ENCODE results near the gene PDE4B.

Gene PDE4B

DNA sequence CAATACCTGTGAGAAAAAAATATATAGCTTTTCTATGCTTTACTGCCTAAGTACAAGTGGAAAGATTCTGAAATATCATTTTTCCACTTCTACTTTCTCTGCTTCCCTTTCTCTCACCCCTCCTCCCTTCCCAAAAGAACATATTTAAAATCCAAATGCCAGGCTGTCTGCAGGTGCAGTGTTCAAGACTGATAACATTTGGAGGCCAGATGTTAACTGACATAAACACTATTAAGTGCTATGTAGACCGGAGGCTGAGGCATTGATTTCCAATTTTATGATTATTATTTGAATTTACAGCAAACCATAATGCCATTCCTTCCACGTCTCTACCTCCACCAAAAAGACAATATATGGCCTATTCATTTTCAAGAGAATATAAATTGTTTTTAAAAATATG is 444.3 kb downstream of the PDE4B start:
- Histone ChIP-seq H3K36me3 (ENCODE audit: insufficient read depth, low read length) (no peaks in the 10 kb centered on the region), H3K27me3 (ENCODE audit: control insufficient read depth, insufficient read depth, low read length) (no peaks in the 10 kb centered on the region), H3K9me3 (replicated peaks; ENCODE audit: low read length) (no peaks in the 10 kb centered on the region), H3K4me1 (ENCODE audit: control insufficient read depth, insufficient read depth, low read length) (no peaks in the 10 kb centered on the region), H3K4me2 (ENCODE audit: low read length) (no peak overlapping the region), H3K9ac (ENCODE audit: low read depth, low read length) (no peak overlapping the region), H3K4me3 (ENCODE audit: low read length) (no peak overlapping the region)

DNA sequence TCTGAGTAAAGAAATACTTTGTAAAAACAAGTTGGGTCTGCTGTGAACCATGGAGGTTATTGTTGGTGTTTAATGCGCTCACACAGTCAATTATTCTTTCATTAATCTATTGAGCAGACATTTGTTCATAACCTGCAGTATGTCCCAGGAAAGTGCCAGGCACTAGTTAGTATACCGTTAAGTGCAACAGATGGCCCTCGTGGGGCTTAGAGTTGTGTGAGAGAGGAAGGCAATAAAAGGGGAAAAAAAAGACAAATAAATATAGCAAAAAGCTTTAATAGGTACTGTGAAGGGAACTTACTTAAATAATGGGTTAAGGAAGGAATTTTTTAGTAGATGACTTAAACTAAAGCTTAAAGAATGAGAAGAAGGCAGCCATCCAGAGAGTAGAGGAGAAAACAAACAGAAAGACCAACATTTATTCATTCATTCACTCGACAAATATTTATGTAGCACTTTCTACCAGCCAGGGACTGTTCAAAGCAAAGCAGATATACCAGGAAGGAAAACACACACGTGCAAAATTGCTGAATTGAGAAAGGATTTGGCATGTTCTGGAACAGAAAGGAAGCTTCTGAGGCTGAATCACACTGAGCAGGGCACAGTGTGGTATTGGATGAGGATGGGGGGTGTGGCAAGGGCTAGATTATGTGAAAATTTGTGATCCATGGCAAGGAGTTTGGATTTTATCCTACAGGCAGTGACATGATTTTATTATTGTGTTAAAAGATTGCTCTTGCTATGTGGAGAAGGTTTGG is 445.2 kb downstream of the PDE4B start:
- H3K4me3 ChIP-seq (ENCODE audit: low read length), result no peak overlapping the region
- H3K4me2 ChIP-seq (ENCODE audit: low read length), result no peak overlapping the region
- H3K27me3 ChIP-seq (ENCODE audit: control insufficient read depth, insufficient read depth, low read length), result no peaks in the 10 kb centered on the region
- no peak overlapping the region for H3K9ac ChIP-seq (ENCODE audit: low read depth, low read length)
- H3K36me3 ChIP-seq (ENCODE audit: insufficient read depth, low read length), result no peaks in the 10 kb centered on the region
- H3K4me1 ChIP-seq (ENCODE audit: control insufficient read depth, insufficient read depth, low read length), result peaks cover 2% of the 10 kb centered on the region
- no peaks in the 10 kb centered on the region for H3K9me3 ChIP-seq (replicated peaks; ENCODE audit: low read length)

DNA sequence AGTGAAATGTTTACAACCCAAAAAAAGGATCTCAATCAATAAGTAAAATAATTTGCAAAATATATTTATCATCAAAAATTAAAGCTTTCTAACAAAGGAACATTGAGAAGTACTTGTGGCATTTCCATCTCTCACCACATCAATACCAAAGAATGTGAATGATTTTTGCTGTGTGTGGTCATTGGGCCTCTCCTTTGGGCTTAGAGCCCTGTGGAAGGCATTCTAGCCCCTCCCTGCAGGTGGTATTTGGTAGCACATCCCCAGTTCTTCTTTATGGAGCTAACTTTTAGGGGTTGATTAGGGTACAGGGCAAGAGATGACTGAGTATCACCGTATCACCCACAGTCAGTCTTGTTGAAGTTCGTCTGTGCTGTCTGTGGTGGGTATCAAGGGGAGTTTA is 447.1 kb downstream of the PDE4B start:
- Histone ChIP-seq H3K27me3 (ENCODE audit: control insufficient read depth, insufficient read depth, low read length) (no peaks in the 10 kb centered on the region), H3K9ac (ENCODE audit: low read depth, low read length) (no peak overlapping the region), H3K4me1 (ENCODE audit: control insufficient read depth, insufficient read depth, low read length) (peaks cover 20% of the 10 kb centered on the region), H3K36me3 (ENCODE audit: insufficient read depth, low read length) (no peaks in the 10 kb centered on the region), H3K4me2 (ENCODE audit: low read length) (no peak overlapping the region), H3K9me3 (replicated peaks; ENCODE audit: low read length) (no peaks in the 10 kb centered on the region), H3K4me3 (ENCODE audit: low read length) (no peak overlapping the region)

DNA sequence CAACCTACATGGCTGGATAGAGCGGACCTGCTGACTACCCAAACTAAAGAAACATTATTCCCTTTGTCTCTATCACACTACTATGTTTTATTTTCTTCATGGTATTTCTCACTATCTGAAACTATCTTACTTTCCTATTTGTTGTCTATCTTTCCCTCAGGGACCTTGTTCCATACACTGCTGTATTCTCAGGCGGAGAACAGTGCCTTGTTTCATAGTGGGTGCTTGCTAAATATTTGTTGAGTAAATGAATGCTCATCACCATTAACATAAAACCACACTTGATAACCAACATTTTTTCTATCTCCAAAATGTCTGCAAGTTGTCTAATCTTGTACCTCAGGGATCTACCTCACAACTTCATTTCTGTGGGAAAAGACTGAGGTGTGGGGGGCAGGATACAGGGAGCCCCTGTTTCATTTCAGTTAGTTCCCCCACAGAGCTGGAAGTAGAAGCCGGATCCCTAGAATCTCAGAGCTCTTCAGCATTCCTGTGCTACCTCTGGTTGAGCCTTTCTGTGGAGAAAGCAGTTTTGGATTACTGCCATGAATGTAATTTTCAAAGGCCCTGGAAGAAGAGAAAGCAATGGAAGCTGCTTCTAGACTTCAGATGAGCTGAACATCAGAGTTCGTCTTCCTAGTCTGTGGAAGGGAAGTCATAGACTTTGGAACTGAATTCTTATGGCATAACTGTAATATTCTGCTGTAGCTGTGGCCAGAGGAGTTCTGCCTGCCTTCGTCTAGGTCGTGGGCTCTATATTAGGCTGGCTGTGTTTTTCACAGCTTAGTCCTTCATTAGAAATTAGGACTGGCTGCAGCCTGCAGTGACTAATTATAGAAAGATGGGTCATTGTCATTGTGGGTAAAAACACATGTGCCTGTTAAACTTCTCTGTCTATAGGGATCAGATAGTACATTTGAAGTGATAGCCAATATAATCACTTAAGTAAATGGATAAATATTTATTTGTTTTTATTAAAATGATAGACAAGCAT is 448.1 kb downstream of the PDE4B start:
- Histone ChIP-seq H3K27me3 (ENCODE audit: control insufficient read depth, insufficient read depth, low read length) (no peaks in the 10 kb centered on the region), H3K4me3 (ENCODE audit: low read length) (no peak overlapping the region), H3K4me1 (ENCODE audit: control insufficient read depth, insufficient read depth, low read length) (peaks cover 20% of the 10 kb centered on the region), H3K9me3 (replicated peaks; ENCODE audit: low read length) (no peaks in the 10 kb centered on the region), H3K9ac (ENCODE audit: low read depth, low read length) (no peak overlapping the region), H3K4me2 (ENCODE audit: low read length) (no peak overlapping the region), H3K36me3 (ENCODE audit: insufficient read depth, low read length) (no peaks in the 10 kb centered on the region)

DNA sequence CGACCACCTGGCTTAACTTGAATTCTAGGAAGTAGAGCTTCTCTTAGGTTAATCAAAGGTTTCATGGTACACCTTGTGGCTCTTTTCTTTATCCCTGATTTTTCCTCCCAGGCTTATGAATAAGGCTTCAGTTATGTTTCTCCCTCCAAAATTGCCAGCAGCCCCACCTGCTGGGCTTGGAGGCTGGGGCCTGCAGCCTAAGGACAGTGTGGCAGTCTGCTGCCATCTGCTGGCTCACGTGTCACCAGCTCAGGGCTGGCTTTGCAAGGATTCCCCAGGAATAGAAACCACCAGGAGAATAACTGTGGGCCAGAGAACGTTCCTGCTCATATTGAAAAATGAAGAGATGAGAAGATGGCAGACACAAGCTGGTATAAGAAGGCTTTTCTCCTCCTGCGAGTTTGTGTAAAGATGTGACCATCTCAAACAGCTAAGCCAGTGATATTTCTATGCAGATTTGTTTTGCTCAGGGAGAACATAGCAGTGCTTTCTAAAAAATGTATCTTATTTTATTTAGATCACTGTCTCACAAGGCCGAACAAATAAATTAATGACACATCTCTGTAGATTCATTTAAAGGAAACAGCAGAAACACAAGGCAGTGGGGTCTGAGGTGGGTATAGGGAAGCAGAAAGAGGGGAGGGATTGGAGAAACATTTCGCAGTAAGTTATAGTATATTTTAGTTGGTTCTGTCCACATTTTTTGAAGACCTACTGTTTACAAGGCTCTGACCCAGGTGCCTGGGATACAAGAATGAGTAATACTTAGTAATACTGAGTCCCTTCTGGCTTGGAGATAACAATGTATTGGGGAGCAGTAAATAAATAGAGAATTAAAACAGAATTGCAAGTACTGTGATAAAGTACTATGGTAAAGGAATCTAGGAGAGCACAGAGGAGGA is 450.2 kb downstream of the PDE4B start:
- Histone ChIP-seq H3K27me3 (ENCODE audit: control insufficient read depth, insufficient read depth, low read length) (no peaks in the 10 kb centered on the region), H3K36me3 (ENCODE audit: insufficient read depth, low read length) (no peaks in the 10 kb centered on the region), H3K4me2 (ENCODE audit: low read length) (no peak overlapping the region), H3K4me3 (ENCODE audit: low read length) (no peak overlapping the region), H3K4me1 (ENCODE audit: control insufficient read depth, insufficient read depth, low read length) (peaks cover 20% of the 10 kb centered on the region), H3K9ac (ENCODE audit: low read depth, low read length) (peak overlapping the region; percentile 3), H3K9me3 (replicated peaks; ENCODE audit: low read length) (no peaks in the 10 kb centered on the region)

DNA sequence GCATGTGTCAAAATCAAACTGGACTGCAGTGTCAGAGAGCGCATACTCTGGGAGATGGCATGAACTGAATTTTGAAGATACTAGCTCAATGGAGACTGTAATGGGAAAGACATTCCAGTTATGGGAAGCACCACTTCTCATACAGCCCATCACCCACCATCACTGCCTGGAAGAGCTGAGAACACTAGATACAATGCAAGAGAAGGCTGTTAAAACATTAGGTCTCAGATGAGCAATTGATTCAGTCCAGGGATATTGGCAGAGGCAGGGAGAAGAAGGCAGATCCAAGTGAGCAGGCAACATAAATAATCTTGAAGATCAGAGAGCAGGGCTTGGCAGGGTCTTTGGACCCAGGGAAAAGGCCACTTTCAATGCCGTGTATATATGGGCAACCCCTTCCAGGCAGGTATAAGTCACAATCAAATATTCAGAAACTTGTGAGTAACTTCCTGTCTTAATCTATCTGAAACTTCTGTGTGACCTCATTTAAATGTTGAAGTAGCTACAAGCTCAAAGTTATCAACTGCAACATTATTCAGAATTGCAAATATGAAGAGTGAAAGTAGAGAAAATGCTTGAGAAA is 450.9 kb downstream of the PDE4B start:
- H3K27me3 ChIP-seq (ENCODE audit: control insufficient read depth, insufficient read depth, low read length), result no peaks in the 10 kb centered on the region
- no peak overlapping the region for H3K4me3 ChIP-seq (ENCODE audit: low read length)
- H3K36me3 ChIP-seq (ENCODE audit: insufficient read depth, low read length), result no peaks in the 10 kb centered on the region
- H3K4me1 ChIP-seq (ENCODE audit: control insufficient read depth, insufficient read depth, low read length), result peaks cover 20% of the 10 kb centered on the region
- H3K9me3 ChIP-seq (replicated peaks; ENCODE audit: low read length), result no peaks in the 10 kb centered on the region
- no peak overlapping the region for H3K9ac ChIP-seq (ENCODE audit: low read depth, low read length)
- H3K4me2 ChIP-seq (ENCODE audit: low read length), result no peak overlapping the region

DNA sequence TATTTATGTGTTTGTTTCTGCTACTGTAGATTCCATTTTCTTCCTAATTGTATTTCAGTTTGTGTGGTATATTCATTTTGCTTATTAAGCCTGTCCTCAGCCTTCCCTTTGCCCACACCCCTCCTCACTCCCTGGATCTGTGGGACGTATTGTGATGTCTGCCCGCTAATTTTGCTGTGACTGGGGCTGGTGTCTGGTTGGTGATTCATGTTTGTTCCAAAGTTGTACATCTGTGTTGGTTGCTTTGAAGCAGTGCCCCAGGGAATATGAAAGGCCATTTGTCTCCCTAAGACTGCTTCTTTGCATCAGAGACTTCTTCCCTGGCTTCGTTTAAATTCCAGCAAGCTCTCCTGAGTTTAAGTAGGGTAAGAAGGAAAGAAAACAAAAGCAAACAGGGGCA is 451.7 kb downstream of the PDE4B start:
- no peaks in the 10 kb centered on the region for H3K27me3 ChIP-seq (ENCODE audit: control insufficient read depth, insufficient read depth, low read length)
- H3K4me3 ChIP-seq (ENCODE audit: low read length), result no peak overlapping the region
- H3K4me1 ChIP-seq (ENCODE audit: control insufficient read depth, insufficient read depth, low read length), result peaks cover 20% of the 10 kb centered on the region
- no peaks in the 10 kb centered on the region for H3K9me3 ChIP-seq (replicated peaks; ENCODE audit: low read length)
- no peak overlapping the region for H3K9ac ChIP-seq (ENCODE audit: low read depth, low read length)
- H3K36me3 ChIP-seq (ENCODE audit: insufficient read depth, low read length), result no peaks in the 10 kb centered on the region
- no peak overlapping the region for H3K4me2 ChIP-seq (ENCODE audit: low read length)

DNA sequence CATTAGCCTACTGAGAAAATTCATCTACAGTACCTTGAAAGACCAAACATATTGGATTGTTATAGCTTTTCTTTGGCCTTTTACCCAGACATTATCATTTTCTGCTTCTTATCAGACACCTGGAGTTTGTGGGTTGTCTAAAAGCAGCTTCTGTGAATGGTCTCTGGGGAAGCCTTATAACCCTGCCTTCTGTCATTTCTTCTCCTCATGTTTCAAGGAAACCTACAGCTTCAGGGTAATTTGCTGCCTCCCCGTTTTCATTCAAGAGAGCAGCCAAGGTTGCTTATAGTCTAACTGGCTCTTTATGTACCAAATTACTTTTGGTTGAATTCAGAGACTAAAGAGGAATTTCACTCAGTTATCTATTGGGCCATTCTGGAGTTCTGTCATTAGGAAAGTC is 453.0 kb downstream of the PDE4B start:
- Histone ChIP-seq H3K27me3 (ENCODE audit: control insufficient read depth, insufficient read depth, low read length) (no peaks in the 10 kb centered on the region), H3K4me3 (ENCODE audit: low read length) (no peak overlapping the region), H3K9me3 (replicated peaks; ENCODE audit: low read length) (no peaks in the 10 kb centered on the region), H3K36me3 (ENCODE audit: insufficient read depth, low read length) (no peaks in the 10 kb centered on the region), H3K4me1 (ENCODE audit: control insufficient read depth, insufficient read depth, low read length) (peaks cover 20% of the 10 kb centered on the region), H3K4me2 (ENCODE audit: low read length) (no peak overlapping the region), H3K9ac (ENCODE audit: low read depth, low read length) (no peak overlapping the region)

DNA sequence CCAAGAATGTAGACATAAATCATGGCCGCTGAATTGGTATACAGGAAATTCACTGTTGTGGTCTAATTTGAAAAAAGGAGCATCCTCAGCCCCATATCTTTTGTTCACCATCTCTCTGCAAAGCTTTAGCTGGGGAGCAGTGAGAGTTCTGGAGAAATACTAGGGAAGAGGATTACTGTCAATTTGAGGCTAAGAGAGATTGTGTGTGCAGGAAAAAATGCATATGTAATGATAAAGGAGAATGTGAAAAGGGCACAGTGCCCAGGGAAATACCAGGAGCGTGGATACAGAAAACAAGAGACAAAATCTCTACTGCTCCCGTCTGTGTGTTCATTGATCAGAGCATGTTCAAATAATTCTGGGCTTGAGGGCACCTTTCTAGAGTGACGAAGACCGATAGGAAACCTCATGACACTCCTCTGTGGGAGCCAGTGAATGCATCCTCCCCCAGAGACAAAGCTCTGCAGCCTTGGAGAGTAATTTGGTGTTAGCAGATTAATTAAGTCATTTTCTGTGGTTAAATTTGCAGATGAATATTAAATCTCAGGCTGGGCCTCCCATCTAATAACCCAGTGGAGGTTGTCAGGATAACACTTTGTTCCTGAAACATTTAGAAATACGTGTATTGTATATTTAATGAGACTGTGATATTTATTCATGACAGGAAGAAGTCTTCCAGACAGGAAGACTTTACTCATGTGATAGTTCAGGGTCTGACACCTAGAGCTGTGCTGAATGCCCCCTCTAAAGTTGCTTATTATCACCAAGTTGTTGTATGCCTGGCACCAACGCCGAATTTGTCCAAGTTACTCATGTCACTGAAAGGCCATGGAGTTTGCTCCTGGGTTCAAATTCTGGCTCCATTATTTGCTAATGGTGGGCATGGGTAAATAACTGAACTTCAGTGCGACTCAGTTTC is 453.9 kb downstream of the PDE4B start:
- Histone ChIP-seq H3K27me3 (ENCODE audit: control insufficient read depth, insufficient read depth, low read length) (no peaks in the 10 kb centered on the region), H3K9ac (ENCODE audit: low read depth, low read length) (no peak overlapping the region), H3K4me1 (ENCODE audit: control insufficient read depth, insufficient read depth, low read length) (peaks cover 20% of the 10 kb centered on the region), H3K9me3 (replicated peaks; ENCODE audit: low read length) (no peaks in the 10 kb centered on the region), H3K4me3 (ENCODE audit: low read length) (no peak overlapping the region), H3K36me3 (ENCODE audit: insufficient read depth, low read length) (no peaks in the 10 kb centered on the region), H3K4me2 (ENCODE audit: low read length) (no peak overlapping the region)
